OCI-LY1 (cell line): Measurements from ENCODE around the gene IREB2.

ENCODE experiments used
- EZH2 ChIP-seq: fragments of 200-600 bp; sonication (generic), shearing (Covaris generic); IDR thresholded peaks from 2 replicates; pipeline ENCODE4 v1.8.0; 2017; ENCODE audit warnings: borderline replicate concordance, mixed run types, mild to moderate bottlenecking, antibody characterized with exemption, low read length, moderate library complexity, mixed read lengths
- TF ChIP-seq, protein P1 (sequence below): fragments of 200-600 bp; sonication (generic), shearing (Covaris generic); IDR thresholded peaks from 2 replicates; pipeline ENCODE4 v1.5.1; 2017; ENCODE audit warnings: mild to moderate bottlenecking, antibody characterized with exemption, low read length, moderate library complexity, mixed read lengths

DNA sequence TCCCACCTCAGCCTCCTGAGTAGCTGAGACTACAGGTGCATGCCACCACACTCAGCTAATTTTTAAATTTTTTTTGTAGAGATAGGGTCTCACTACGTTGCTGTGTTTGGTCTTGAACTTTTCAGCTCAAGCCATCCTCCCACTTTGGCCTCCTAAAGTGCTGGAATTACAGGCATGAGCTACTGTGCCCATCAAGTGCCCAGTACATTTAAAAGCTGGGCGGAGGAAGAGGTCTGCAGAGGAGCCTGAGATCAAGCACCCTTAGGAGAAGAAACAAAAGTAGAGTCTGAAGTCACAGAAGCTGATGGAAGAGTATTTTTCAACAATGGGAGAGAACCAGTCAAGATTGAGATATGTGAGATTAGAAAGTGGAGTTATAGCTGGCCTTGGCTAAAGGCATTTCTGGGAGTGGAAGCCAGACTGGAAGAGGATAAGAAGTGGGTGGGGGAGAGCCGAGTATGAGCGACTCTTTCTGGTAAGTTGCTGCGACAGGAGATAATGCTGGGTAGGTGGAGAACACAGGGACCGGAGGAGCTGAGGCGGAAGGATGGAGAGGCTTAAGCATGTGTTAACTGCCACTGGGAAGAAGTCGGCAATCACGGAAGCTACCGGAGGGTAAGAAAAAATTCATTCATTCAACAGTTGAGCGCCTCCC, 782 bp upstream of the IREB2 start:
- TF ChIP-seq, protein P1, sequence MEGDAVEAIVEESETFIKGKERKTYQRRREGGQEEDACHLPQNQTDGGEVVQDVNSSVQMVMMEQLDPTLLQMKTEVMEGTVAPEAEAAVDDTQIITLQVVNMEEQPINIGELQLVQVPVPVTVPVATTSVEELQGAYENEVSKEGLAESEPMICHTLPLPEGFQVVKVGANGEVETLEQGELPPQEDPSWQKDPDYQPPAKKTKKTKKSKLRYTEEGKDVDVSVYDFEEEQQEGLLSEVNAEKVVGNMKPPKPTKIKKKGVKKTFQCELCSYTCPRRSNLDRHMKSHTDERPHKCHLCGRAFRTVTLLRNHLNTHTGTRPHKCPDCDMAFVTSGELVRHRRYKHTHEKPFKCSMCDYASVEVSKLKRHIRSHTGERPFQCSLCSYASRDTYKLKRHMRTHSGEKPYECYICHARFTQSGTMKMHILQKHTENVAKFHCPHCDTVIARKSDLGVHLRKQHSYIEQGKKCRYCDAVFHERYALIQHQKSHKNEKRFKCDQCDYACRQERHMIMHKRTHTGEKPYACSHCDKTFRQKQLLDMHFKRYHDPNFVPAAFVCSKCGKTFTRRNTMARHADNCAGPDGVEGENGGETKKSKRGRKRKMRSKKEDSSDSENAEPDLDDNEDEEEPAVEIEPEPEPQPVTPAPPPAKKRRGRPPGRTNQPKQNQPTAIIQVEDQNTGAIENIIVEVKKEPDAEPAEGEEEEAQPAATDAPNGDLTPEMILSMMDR, result no peak
- no peak for TF ChIP-seq EZH2
